ENCODE data around the gene TSPAN13.

TSPAN13 gene

DNA sequence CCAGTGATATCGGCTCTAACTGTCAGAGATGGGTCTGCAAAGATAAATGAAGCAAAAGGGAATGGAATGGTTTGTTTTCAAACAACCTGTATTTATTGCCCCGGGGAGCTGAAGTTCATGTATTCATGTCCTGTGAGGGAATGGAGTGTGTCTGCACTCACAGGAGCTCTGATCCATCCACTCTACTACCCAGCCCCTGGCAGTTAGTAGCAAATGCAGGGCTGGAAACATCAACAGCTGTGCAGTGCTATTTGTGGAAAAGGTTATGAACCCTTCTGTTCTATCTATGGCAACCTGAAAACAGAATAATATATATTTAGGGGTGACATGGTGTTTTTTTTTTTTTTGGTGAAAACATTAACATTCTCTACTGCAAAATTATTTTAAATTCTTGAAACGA is 41.4 kb downstream of the TSPAN13 start:
- Mint-ChIP-seq H3K4me3 (no peak overlapping the region), H3K9me3 (no peaks in the 10 kb centered on the region), H3K4me1 (ENCODE audit: low read depth in 2 of 2) (no peaks in the 10 kb centered on the region), H3K36me3 (ENCODE audit: insufficient read depth) (no peaks in the 10 kb centered on the region), H3K27me3 (peaks cover 13 to 15% of the 10 kb centered on the region in 2 donors), H3K27ac (no peak overlapping the region)
- DNase-seq (no peak), ATAC-seq (replicated peaks) (no peak)

DNA sequence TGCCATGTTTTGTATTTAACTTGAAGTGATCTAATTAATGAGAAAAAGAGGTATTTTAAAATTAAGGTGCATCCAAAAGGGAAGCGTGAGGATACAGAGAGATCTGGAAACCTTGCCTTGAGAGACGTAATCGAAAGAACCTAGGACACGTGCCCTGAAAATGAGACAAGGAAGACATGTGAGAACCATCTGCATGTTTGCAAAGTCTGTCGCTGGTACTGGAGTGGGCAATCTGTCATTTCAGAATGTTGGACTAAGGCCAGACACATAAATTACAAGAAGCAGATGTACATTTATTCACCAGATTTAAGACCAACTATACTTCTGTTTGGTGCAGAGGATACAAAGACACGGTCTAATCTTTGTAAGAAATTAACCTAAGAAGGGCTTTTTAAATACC is 42.1 kb downstream of the TSPAN13 start:
- Mint-ChIP-seq H3K27me3 (peaks cover 13 to 15% of the 10 kb centered on the region in 2 donors), H3K9me3 (no peaks in the 10 kb centered on the region), H3K4me1 (ENCODE audit: low read depth in 2 of 2) (no peaks in the 10 kb centered on the region), H3K27ac (no peak overlapping the region), H3K36me3 (ENCODE audit: insufficient read depth) (no peaks in the 10 kb centered on the region), H3K4me3 (no peak overlapping the region)
- DNase-seq (no peak), ATAC-seq (replicated peaks) (no peak)

- ATAC-seq (replicated peaks) (no peak), DNase-seq (no peak)
- H3K27me3 Mint-ChIP-seq = peaks cover 10 to 17% of the 10 kb centered on the region in 2 donors
- no peak overlapping the region for H3K4me3 Mint-ChIP-seq
- H3K4me1 Mint-ChIP-seq (ENCODE audit: low read depth in 2 of 2) = no peaks in the 10 kb centered on the region
- no peaks in the 10 kb centered on the region for H3K9me3 Mint-ChIP-seq
- no peak overlapping the region for H3K27ac Mint-ChIP-seq
- H3K36me3 Mint-ChIP-seq (ENCODE audit: insufficient read depth) = no peaks in the 10 kb centered on the region
These were observed 47.6 kb downstream of the TSPAN13 start for GRCh38 chr7:16801111-16801542.

DNA sequence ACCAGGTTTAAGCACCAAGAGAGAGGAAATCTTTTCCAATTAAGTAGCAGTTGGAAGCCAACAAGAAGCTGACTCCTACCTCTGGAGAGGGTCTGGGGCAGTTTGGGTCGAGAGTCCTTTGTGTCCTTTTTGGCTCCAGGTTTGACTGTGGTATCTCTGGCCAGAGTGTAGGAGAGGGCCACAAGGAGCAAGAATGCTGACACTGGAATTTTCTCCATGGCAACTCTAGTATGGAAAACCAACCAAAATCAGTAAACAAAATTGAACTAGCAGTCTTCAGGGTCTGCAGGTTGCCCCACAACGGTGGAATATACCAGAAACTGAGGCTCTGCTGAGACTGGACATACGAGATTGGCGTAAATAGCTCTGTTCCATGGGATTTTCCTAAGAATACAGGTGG is 48.0 kb downstream of the TSPAN13 start:
- ATAC-seq (replicated peaks) (no peak), DNase-seq (no peak)
- no peaks in the 10 kb centered on the region for H3K4me1 Mint-ChIP-seq (ENCODE audit: low read depth in 2 of 2)
- H3K27ac Mint-ChIP-seq = no peak overlapping the region
- no peaks in the 10 kb centered on the region for H3K36me3 Mint-ChIP-seq (ENCODE audit: insufficient read depth)
- H3K9me3 Mint-ChIP-seq = no peaks in the 10 kb centered on the region
- peaks cover 10 to 12% of the 10 kb centered on the region in 2 donors for H3K27me3 Mint-ChIP-seq
- H3K4me3 Mint-ChIP-seq = no peak overlapping the region

GRCh38 chr7:16803125-16803524 is 49.6 kb downstream of the TSPAN13 start:
- H3K9me3 Mint-ChIP-seq = no peaks in the 10 kb centered on the region
- no peaks in the 10 kb centered on the region for H3K4me1 Mint-ChIP-seq (ENCODE audit: low read depth in 2 of 2)
- H3K27me3 Mint-ChIP-seq = peaks cover 10 to 20% of the 10 kb centered on the region in 2 donors
- DNase-seq = no peak
- ATAC-seq (replicated peaks) = no peak
- H3K4me3 Mint-ChIP-seq = no peak overlapping the region
- no peaks in the 10 kb centered on the region for H3K36me3 Mint-ChIP-seq (ENCODE audit: insufficient read depth)
- H3K27ac Mint-ChIP-seq = no peak overlapping the region

DNA sequence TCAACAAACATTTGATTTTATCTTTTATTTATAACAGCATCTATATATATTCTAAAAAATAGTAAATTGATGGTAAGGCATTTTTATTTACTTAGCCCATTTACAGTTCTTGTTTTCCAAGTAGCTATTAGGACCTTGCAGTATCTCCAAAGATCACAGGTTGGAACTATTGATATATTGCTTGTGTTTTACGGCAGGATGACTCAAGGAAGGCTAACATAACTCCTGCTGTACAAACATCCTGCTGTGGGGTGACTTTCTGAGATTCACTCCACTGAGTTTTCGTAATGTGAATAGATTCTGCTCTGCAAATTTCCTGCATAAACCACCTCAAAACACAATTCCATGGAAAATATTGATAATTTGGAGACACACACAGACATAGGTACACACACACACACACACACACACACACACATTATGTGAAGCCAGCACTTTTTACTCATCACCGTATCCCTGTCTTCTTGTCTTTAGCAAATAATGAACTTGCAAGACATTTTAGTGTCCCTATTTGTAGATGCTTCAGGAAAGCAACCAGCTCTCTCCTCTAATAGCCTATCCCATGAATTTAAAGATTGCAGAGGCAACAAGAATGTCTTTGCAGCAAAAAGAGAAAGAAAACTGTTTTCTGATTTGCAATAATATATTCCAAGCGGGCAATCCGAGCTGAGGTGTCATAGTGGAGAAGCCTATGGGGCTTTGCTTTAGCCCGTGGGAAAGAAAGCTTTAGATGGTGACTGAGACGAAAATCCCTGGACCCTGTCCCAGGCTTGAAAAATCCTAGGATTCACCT is 50.5 kb downstream of the TSPAN13 start:
- Mint-ChIP-seq H3K27ac (no peak overlapping the region), H3K27me3 (peaks cover 10 to 21% of the 10 kb centered on the region in 2 donors), H3K4me1 (ENCODE audit: low read depth in 2 of 2) (no peaks in the 10 kb centered on the region), H3K9me3 (no peaks in the 10 kb centered on the region), H3K4me3 (no peak overlapping the region), H3K36me3 (ENCODE audit: insufficient read depth) (no peaks in the 10 kb centered on the region)
- DNase-seq (no peak), ATAC-seq (replicated peaks) (no peak)

- Mint-ChIP-seq H3K27ac (no peak within 1 kb of the TSS), H3K4me1 (ENCODE audit: low read depth in 2 of 2) (no peaks in the 10 kb centered on the region), H3K36me3 (ENCODE audit: insufficient read depth) (no peaks in the 10 kb centered on the region), H3K4me3 (no peak within 1 kb of the TSS), H3K9me3 (no peaks in the 10 kb centered on the region), H3K27me3 (peaks cover 10 to 21% of the 10 kb centered on the region in 2 donors)
- DNase-seq = no peak
- ATAC-seq (replicated peaks) = no peak
These were observed 51.3 kb downstream of the TSPAN13 start, which contains the start of gene AGR2 for GRCh38 chr7:16804674-16805439. TSS of gene AGR2 (minus strand) at chr7:16804999. CDS start at chr7:16801796, 3,203 bp downstream.

DNA sequence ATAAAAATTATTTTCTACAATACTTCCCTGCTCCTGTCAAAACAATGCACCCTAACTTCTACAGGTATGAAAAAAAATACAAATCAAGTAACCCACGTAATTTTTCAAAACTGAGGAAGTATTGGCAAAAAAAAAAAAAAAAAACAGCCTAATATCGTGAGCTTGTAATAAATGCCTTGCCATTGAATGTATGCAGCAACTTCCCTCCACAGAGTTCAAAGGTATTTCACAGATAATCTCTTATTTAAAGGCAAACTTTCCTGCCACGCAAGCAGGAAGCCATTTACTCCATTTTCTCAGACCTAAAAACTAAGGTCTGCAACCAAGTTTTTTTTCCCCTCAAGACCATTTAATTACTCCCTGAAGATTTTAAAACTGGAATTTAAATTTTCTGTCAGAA is 51.9 kb downstream of the TSPAN13 start:
- peaks cover 10 to 21% of the 10 kb centered on the region in 2 donors for H3K27me3 Mint-ChIP-seq
- H3K27ac Mint-ChIP-seq = no peak overlapping the region
- DNase-seq = no peak

GRCh38 chr7:16810112-16810511 is 56.6 kb downstream of the TSPAN13 start:
- H3K36me3 Mint-ChIP-seq (ENCODE audit: insufficient read depth) = no peaks in the 10 kb centered on the region
- no peak overlapping the region for H3K27ac Mint-ChIP-seq
- no peak overlapping the region for H3K4me3 Mint-ChIP-seq
- no peaks in the 10 kb centered on the region for H3K9me3 Mint-ChIP-seq
- H3K4me1 Mint-ChIP-seq (ENCODE audit: low read depth in 2 of 2) = no peaks in the 10 kb centered on the region
- ATAC-seq (replicated peaks) (no peak), DNase-seq (no peak)
- peaks cover under 1 to 26% of the 10 kb centered on the region in 2 donors for H3K27me3 Mint-ChIP-seq

More for the DNA sequence above, 51.9 kb downstream of the TSPAN13 start:
- H3K4me3 Mint-ChIP-seq = no peak overlapping the region
- no peak for ATAC-seq (replicated peaks)
- H3K36me3 Mint-ChIP-seq (ENCODE audit: insufficient read depth) = no peaks in the 10 kb centered on the region
- no peaks in the 10 kb centered on the region for H3K4me1 Mint-ChIP-seq (ENCODE audit: low read depth in 2 of 2)
- H3K9me3 Mint-ChIP-seq = no peaks in the 10 kb centered on the region

DNA sequence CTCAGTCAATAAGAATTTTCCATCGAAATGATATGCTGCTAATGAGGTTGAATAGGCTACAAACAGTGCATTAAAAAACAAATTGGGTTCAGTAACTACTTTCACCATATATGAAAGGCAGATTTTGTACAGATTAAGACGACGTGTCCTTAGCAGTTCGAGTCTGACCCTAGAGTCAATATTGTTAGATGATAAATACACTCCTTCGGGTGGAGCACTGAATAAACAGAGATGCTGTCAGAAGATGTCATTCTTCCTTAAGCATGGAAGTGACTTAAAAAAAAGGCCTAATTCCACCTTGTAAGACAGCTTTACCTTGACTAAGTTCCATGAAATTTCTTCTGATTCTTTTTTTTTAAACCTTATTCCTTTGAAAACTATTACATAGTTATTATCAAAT is 57.0 kb downstream of the TSPAN13 start:
- Mint-ChIP-seq H3K4me1 (ENCODE audit: low read depth in 2 of 2) (no peaks in the 10 kb centered on the region), H3K4me3 (no peak overlapping the region), H3K9me3 (no peaks in the 10 kb centered on the region), H3K27me3 (peaks cover 0 to 30% of the 10 kb centered on the region in 2 donors), H3K27ac (no peak overlapping the region), H3K36me3 (ENCODE audit: insufficient read depth) (no peaks in the 10 kb centered on the region)
- no peak for ATAC-seq (replicated peaks)
- DNase-seq = no peak

- no peak overlapping the region for H3K27ac Mint-ChIP-seq
- no peaks in the 10 kb centered on the region for H3K36me3 Mint-ChIP-seq (ENCODE audit: insufficient read depth)
- peaks cover 0 to 35% of the 10 kb centered on the region in 2 donors for H3K27me3 Mint-ChIP-seq
- H3K4me1 Mint-ChIP-seq (ENCODE audit: low read depth in 2 of 2) = no peaks in the 10 kb centered on the region
- DNase-seq = no peak
- H3K9me3 Mint-ChIP-seq = no peaks in the 10 kb centered on the region
- H3K4me3 Mint-ChIP-seq = no peak overlapping the region
- no peak for ATAC-seq (replicated peaks)
These were observed 58.0 kb downstream of the TSPAN13 start for GRCh38 chr7:16811551-16811950.

DNA sequence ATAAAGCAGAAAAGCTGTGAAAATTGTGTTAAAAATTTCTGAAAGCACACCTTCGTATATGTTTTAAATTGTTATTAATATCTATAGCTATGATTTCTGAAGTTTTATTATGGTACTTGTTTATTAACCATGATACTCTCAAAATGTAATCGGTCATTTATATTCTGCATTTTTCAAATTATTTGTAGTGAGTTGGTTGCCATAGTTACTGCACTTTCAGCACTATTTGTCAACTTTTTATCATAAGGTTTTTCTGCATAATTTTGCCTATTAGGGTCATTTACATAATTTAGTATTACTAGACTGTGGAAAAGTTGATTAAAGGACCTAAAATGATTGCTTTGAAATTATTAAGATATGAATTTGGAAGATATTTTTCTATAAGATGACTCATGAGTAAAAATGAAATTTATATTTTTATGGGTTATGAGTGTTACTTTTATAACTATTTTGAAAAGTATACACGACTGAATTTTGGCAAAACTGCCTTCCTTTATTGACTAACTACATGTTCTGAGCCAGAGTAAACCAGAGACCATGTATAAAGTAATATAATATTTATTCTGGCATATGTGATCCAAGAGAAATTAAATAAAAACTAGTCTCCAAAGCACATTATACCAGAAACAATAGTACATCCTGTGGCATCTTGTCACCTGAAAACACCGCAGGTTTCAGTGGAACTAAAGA is 59.1 kb downstream of the TSPAN13 start:
- ATAC-seq (replicated peaks) (no peak), DNase-seq (no peak)
- Mint-ChIP-seq H3K9me3 (no peaks in the 10 kb centered on the region), H3K27ac (no peak overlapping the region), H3K36me3 (ENCODE audit: insufficient read depth) (no peaks in the 10 kb centered on the region), H3K4me1 (ENCODE audit: low read depth in 2 of 2) (no peaks in the 10 kb centered on the region), H3K4me3 (no peak overlapping the region), H3K27me3 (peaks cover 0 to 30% of the 10 kb centered on the region in 2 donors)

DNA sequence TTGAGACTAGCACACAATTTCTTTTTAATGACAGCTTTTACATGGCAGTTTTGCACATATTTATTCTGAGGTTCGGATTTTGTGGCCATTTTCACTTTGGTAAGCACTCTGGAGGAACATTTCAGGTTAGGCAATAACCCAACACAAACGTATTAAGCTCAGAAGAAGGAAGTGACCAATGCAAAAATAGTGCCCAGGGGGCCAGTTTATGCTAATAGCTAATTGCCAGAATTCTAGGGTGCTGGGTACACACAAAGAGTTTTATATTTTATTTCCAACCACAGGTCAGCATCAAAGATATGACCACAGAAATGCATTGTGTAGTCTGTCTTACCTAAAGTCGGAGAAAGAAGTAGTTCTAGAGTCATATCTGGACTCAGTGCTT is 59.7 kb downstream of the TSPAN13 start:
- Mint-ChIP-seq H3K36me3 (ENCODE audit: insufficient read depth) (no peaks in the 10 kb centered on the region), H3K9me3 (peaks cover 0 to 3% of the 10 kb centered on the region in 2 donors), H3K4me1 (ENCODE audit: low read depth in 2 of 2) (no peaks in the 10 kb centered on the region), H3K27me3 (peaks cover 0 to 25% of the 10 kb centered on the region in 2 donors), H3K27ac (no peak overlapping the region), H3K4me3 (no peak overlapping the region)
- no peak for DNase-seq
- ATAC-seq (replicated peaks) = no peak
